Esophagus muscularis mucosa (tissue), 4 donors: ENCODE results near the gene COL27A1. TPM values are rescaled to one million over a fixed set of nuclear protein-coding genes. Genes with fewer than 3 reads are reported as not detected.

ENCODE experiments used
- DNase-seq: peaks from one replicate; pipeline ENCODE4 v3.0.0-alpha.2; 2017; ENCODE audit errors: extremely low spot score
- H3K27ac ChIP-seq, 4 donors: fragments of 200-600 bp; sonication (generic); replicated peaks in 1 of 4; 1 replicate in 3 of 4; 2 replicates in 1 of 4; pipeline ENCODE4 v1.5.1; 2016 to 2019; ENCODE audit warnings: mild to moderate bottlenecking in 1 of 4
- H3K27me3 ChIP-seq, 4 donors: fragments of 200-600 bp; sonication (generic); one replicate each; pipeline versions ENCODE4 v1.5.1 to v1.6.0; 2016 to 2019
- H3K36me3 ChIP-seq, 4 donors: fragments of 200-600 bp; sonication (generic); one replicate each; pipeline ENCODE4 v1.5.1; 2016 to 2019
- H3K4me1 ChIP-seq, 4 donors: fragments of 200-600 bp; sonication (generic); one replicate each; pipeline ENCODE4 v1.5.1; 2016 to 2019
- H3K4me3 ChIP-seq, 4 donors: fragments of 200-600 bp; sonication (generic); 1 replicate in 2 of 4; 2 replicates in 2 of 4; pipeline ENCODE4 v1.5.1; 2016 to 2019; ENCODE audit warnings: mild to moderate bottlenecking in 4 of 4, moderate library complexity in 1 of 4
- H3K9me3 ChIP-seq, 4 donors: fragments of 200-600 bp; sonication (generic); 1 replicate in 3 of 4; 2 replicates in 1 of 4; pipeline ENCODE4 v1.5.1; 2016 to 2019
- CTCF ChIP-seq, 3 experiments: fragments of 200-600 bp in 2 of 3; fragments of 450-650 bp in 1 of 3; sonication (generic) in 2 of 3; IDR thresholded peaks; one replicate each; pipeline ENCODE4 v1.5.1; 2017 to 2019; ENCODE audit warnings: antibody characterized with exemption in 3 of 3, mild to moderate bottlenecking in 2 of 3, moderate library complexity in 1 of 3
- EP300 ChIP-seq: sonication (generic); formaldehyde crosslinking; IDR thresholded peaks from one replicate; pipeline ENCODE4 v1.6.1; 2017; ENCODE audit warnings: antibody characterized with exemption
- POLR2A ChIP-seq: fragments of 450-650 bp; IDR thresholded peaks from one replicate; pipeline ENCODE4 v1.6.1; 2017; ENCODE audit warnings: antibody characterized with exemption, moderate library complexity, mild to moderate bottlenecking, low read depth
- POLR2AphosphoS5 ChIP-seq, 2 donors: sonication (generic); formaldehyde crosslinking; IDR thresholded peaks; one replicate each; pipeline ENCODE4 v1.6.1; 2017; ENCODE audit warnings: antibody characterized with exemption in 2 of 2
- WGBS: methylation state at CpG from one replicate; pipeline ENCODE4 v1.1.5; 2018; 5-methylcytosine and 5-hydroxymethylcytosine counted together
- intact Hi-C: fragments of 100-400 bp; cut with DNase I; formaldehyde crosslinking; loops from one replicate; pipeline ENCODE4 v1.15.1; 2023
- total RNA-seq, 4 donors: library from RNA; depleted of rRNA; stranded (reverse); fragments of >200 nt; gene quantifications; one replicate each; pipeline versions ENCODE4 v1.1.0 to v1.2.1, GENCODE V29; 2016

COL27A1 gene
- total RNA-seq, 4 donors from 2014 or later, result 1.8 to 3.3 (median 2.7) TPM

- no peak overlapping the region for H3K4me3 ChIP-seq
- H3K9me3 ChIP-seq, result no peaks in the 10 kb centered on the region
- TF ChIP-seq CTCF (IDR thresholded peaks at IDR 0.05), result no peak
- no peak for TF ChIP-seq EP300
- no peak for TF ChIP-seq POLR2AphosphoS5 (IDR thresholded peaks at IDR 0.05)
- TF ChIP-seq POLR2A, result no peak
- no peaks in the 10 kb centered on the region for H3K27me3 ChIP-seq
- intact Hi-C loops, result no loop called here
- no peak overlapping the region for H3K27ac ChIP-seq
- DNase-seq, result no peak
- peaks cover 0 to 16% (median 13%) of the 10 kb centered on the region in 4 donors for H3K4me1 ChIP-seq
- 88% methylated on average over 8 of the region's 10 CpGs for WGBS
- peaks cover 0 to 4% (median 0%) of the 10 kb centered on the region in 4 donors for H3K36me3 ChIP-seq
Measured at GRCh38 chr9:114221706-114222465, 66.5 kb downstream of the COL27A1 start.

- intact Hi-C loops, result no loop called here
- TF ChIP-seq POLR2A (no peak), EP300 (no peak), POLR2AphosphoS5 (IDR thresholded peaks at IDR 0.05) (no peak), CTCF (IDR thresholded peaks at IDR 0.05) (no peak)
Measured at GRCh38 chr9:114223564-114224246, 68.4 kb downstream of the COL27A1 start.

GRCh38 chr9:114224247-114224610, 68.9 kb downstream of the COL27A1 start:
- peaks cover 0 to 16% (median 13%) of the 10 kb centered on the region in 4 donors for H3K4me1 ChIP-seq
- TF ChIP-seq POLR2AphosphoS5 (IDR thresholded peaks at IDR 0.05), result no peak
- no peak for TF ChIP-seq POLR2A
- TF ChIP-seq EP300, result no peak
- no peak for TF ChIP-seq CTCF (IDR thresholded peaks at IDR 0.05)
- no peak overlapping the region for H3K27ac ChIP-seq
- peaks cover 0 to 8% (median 0%) of the 10 kb centered on the region in 4 donors for H3K27me3 ChIP-seq
- H3K9me3 ChIP-seq, result no peaks in the 10 kb centered on the region
- peaks cover 0 to 4% (median 0%) of the 10 kb centered on the region in 4 donors for H3K36me3 ChIP-seq
- intact Hi-C loops, result no loop called here
- DNase-seq, result no peak
- H3K4me3 ChIP-seq, result no peak overlapping the region
- 45% methylated on average over 3 of the region's 3 CpGs for WGBS

More at GRCh38 chr9:114223564-114224246, 68.4 kb downstream of the COL27A1 start:
- DNase-seq, result no peak
- 85% methylated on average over 4 of the region's 4 CpGs for WGBS
- Histone ChIP-seq H3K27me3 (peaks cover 0 to 8% (median 0%) of the 10 kb centered on the region in 4 donors), H3K4me1 (peaks cover 0 to 16% (median 13%) of the 10 kb centered on the region in 4 donors), H3K4me3 (no peak overlapping the region), H3K9me3 (no peaks in the 10 kb centered on the region), H3K27ac (no peak overlapping the region), H3K36me3 (peaks cover 0 to 4% (median 0%) of the 10 kb centered on the region in 4 donors)

- TF ChIP-seq POLR2AphosphoS5 (IDR thresholded peaks at IDR 0.05) (no peak), CTCF (IDR thresholded peaks at IDR 0.05) (no peak), EP300 (no peak), POLR2A (no peak)
- H3K36me3 ChIP-seq, result no peaks in the 10 kb centered on the region
- peaks cover 0 to 8% (median 0%) of the 10 kb centered on the region in 4 donors for H3K27me3 ChIP-seq
- H3K4me3 ChIP-seq, result no peak overlapping the region
- no peak overlapping the region for H3K27ac ChIP-seq
- peaks cover 0 to 5% (median 2%) of the 10 kb centered on the region in 4 donors for H3K4me1 ChIP-seq
- intact Hi-C loops, result no loop called here
- WGBS, result 73% methylated on average over 7 of the region's 11 CpGs
- H3K9me3 ChIP-seq, result no peaks in the 10 kb centered on the region
- no peak for DNase-seq
Measured at GRCh38 chr9:114225561-114226212, 70.3 kb downstream of the COL27A1 start.
